SK-N-SH treated with all-trans-retinoic acid at 6 μM for 48 hours (cell line): Measurements from ENCODE around the gene ZNF692.

Experiments
- ATAC-seq: fragments of 200-7000 bp; cut with Tn5 transposase; 3 replicates; pipeline ENCODE4 v1.9.1; 2020; ENCODE audit warnings: mild to moderate bottlenecking, moderate library complexity
- ARNTL ChIP-seq: fragments of 450-650 bp; formaldehyde crosslinking; IDR thresholded peaks from 2 replicates; pipeline ENCODE4 v1.5.0; 2020; ENCODE audit warnings: low read depth, mild to moderate bottlenecking, moderate library complexity, borderline replicate concordance
- BACH2 ChIP-seq: fragments of 250-450 bp; sonication (Bioruptor Pico); IDR thresholded peaks from 2 replicates; pipeline ENCODE4 v1.9.0; 2021; ENCODE audit warnings: mild to moderate bottlenecking, borderline replicate concordance
- CREB5 ChIP-seq: fragments of 250-450 bp; sonication (Bioruptor Pico); IDR thresholded peaks from 2 replicates; pipeline ENCODE4 v1.5.1; 2020; ENCODE audit warnings: low read depth, mild to moderate bottlenecking, moderate library complexity
- CSDC2 ChIP-seq: fragments of 250-450 bp; sonication (Bioruptor Pico); IDR thresholded peaks from 2 replicates; pipeline ENCODE4 v1.5.0; 2020; ENCODE audit warnings: mild to moderate bottlenecking, moderate library complexity
- ESRRG ChIP-seq: fragments of 250-450 bp; sonication (Bioruptor Pico); IDR thresholded peaks from 2 replicates; pipeline ENCODE4 v1.6.1; 2021; ENCODE audit warnings: mild to moderate bottlenecking
- GLIS3 ChIP-seq: fragments of 250-450 bp; sonication (Bioruptor Pico); IDR thresholded peaks from 2 replicates; pipeline ENCODE4 v1.5.0; 2020; ENCODE audit warnings: mild to moderate bottlenecking, moderate library complexity
- ISL1 ChIP-seq: fragments of 250-450 bp; sonication (Bioruptor Pico); IDR thresholded peaks from 2 replicates; pipeline ENCODE4 v2.1.2; 2022; ENCODE audit warnings: mild to moderate bottlenecking, moderate library complexity
- OSR1 ChIP-seq: fragments of 250-450 bp; sonication (Bioruptor Pico); IDR thresholded peaks from 2 replicates; pipeline ENCODE4 v1.8.0; 2022; ENCODE audit warnings: moderate library complexity, mild to moderate bottlenecking, inconsistent platforms
- POU6F1 ChIP-seq: fragments of 250-450 bp; sonication (Bioruptor Pico); IDR thresholded peaks from 2 replicates; pipeline ENCODE4 v1.8.0; 2021; ENCODE audit warnings: low read depth, mild to moderate bottlenecking, moderate library complexity, borderline replicate concordance
- PPARA ChIP-seq: fragments of 250-450 bp; sonication (Bioruptor Pico); IDR thresholded peaks from 2 replicates; pipeline ENCODE4 v1.5.0; 2020; ENCODE audit warnings: mild to moderate bottlenecking, borderline replicate concordance
- RARB ChIP-seq: fragments of 250-450 bp; sonication (Bioruptor Pico); IDR thresholded peaks from 2 replicates; pipeline ENCODE4 v1.8.0; 2021; ENCODE audit warnings: mild to moderate bottlenecking, moderate library complexity
- TCF4 ChIP-seq: fragments of 250-450 bp; sonication (Bioruptor Pico); IDR thresholded peaks from 2 replicates; pipeline ENCODE4 v1.8.0; 2021; ENCODE audit warnings: mild to moderate bottlenecking, moderate library complexity, borderline replicate concordance
- TOX ChIP-seq: fragments of 250-450 bp; sonication (Bioruptor Pico); IDR thresholded peaks from 2 replicates; pipeline ENCODE4 v1.8.0; 2021; ENCODE audit warnings: mild to moderate bottlenecking, moderate library complexity, borderline replicate concordance
- TSHZ2 ChIP-seq: fragments of 250-450 bp; sonication (Bioruptor Pico); IDR thresholded peaks from 2 replicates; pipeline ENCODE4 v1.5.0; 2020; ENCODE audit warnings: mild to moderate bottlenecking, moderate library complexity
- ZC3H10 ChIP-seq: fragments of 250-450 bp; sonication (Bioruptor Pico); IDR thresholded peaks from 2 replicates; pipeline ENCODE4 v1.5.1; 2021; ENCODE audit warnings: mild to moderate bottlenecking, moderate library complexity
- ZFP30 ChIP-seq: fragments of 450-650 bp; formaldehyde crosslinking; IDR thresholded peaks from 2 replicates; pipeline ENCODE4 v1.5.0; 2022; ENCODE audit warnings: mild to moderate bottlenecking, moderate library complexity
- ZNF565 ChIP-seq: fragments of 450-650 bp; formaldehyde crosslinking; conservative IDR thresholded peaks from 2 replicates; pipeline ENCODE4 v1.5.0; 2020; ENCODE audit warnings: low read depth, mild to moderate bottlenecking, moderate library complexity
- ZNF70 ChIP-seq: fragments of 450-650 bp; formaldehyde crosslinking; IDR thresholded peaks from 2 replicates; pipeline ENCODE4 v1.5.0; 2020; ENCODE audit warnings: mild to moderate bottlenecking, moderate library complexity
- ZNF8 ChIP-seq: fragments of 450-650 bp; formaldehyde crosslinking; IDR thresholded peaks from 2 replicates; pipeline ENCODE4 v1.5.0; 2020; ENCODE audit warnings: mild to moderate bottlenecking, moderate library complexity
- TF ChIP-seq, protein P1 (sequence below): fragments of 250-450 bp; sonication (Bioruptor Pico); IDR thresholded peaks from 2 replicates; pipeline ENCODE4 v1.8.0; 2020; ENCODE audit warnings: mild to moderate bottlenecking, moderate library complexity, borderline replicate concordance
- TF ChIP-seq, protein P2 (sequence below): fragments of 250-450 bp; sonication (Bioruptor Pico); IDR thresholded peaks from 2 replicates; pipeline ENCODE4 v1.5.1; 2021; ENCODE audit warnings: mild to moderate bottlenecking, moderate library complexity

The ZNF692 gene

GRCh38 chr1:248825136-248825535 is 33.7 kb downstream of the ZNF692 start:
- no peak for ATAC-seq
- TF ChIP-seq, protein P1, sequence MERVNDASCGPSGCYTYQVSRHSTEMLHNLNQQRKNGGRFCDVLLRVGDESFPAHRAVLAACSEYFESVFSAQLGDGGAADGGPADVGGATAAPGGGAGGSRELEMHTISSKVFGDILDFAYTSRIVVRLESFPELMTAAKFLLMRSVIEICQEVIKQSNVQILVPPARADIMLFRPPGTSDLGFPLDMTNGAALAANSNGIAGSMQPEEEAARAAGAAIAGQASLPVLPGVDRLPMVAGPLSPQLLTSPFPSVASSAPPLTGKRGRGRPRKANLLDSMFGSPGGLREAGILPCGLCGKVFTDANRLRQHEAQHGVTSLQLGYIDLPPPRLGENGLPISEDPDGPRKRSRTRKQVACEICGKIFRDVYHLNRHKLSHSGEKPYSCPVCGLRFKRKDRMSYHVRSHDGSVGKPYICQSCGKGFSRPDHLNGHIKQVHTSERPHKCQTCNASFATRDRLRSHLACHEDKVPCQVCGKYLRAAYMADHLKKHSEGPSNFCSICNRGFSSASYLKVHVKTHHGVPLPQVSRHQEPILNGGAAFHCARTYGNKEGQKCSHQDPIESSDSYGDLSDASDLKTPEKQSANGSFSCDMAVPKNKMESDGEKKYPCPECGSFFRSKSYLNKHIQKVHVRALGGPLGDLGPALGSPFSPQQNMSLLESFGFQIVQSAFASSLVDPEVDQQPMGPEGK (CRISPR knock-in tag) = no peak
- TF ChIP-seq ZNF8 (CRISPR knock-in tag) = no peak
- TF ChIP-seq, protein P2, sequence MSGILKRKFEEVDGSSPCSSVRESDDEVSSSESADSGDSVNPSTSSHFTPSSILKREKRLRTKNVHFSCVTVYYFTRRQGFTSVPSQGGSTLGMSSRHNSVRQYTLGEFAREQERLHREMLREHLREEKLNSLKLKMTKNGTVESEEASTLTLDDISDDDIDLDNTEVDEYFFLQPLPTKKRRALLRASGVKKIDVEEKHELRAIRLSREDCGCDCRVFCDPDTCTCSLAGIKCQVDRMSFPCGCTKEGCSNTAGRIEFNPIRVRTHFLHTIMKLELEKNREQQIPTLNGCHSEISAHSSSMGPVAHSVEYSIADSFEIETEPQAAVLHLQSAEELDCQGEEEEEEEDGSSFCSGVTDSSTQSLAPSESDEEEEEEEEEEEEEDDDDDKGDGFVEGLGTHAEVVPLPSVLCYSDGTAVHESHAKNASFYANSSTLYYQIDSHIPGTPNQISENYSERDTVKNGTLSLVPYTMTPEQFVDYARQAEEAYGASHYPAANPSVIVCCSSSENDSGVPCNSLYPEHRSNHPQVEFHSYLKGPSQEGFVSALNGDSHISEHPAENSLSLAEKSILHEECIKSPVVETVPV (CRISPR knock-in tag) = no peak
- no peak for TF ChIP-seq ZC3H10 (CRISPR knock-in tag)
- TF ChIP-seq CSDC2 (CRISPR knock-in tag) = no peak
- no peak for TF ChIP-seq CREB5 (CRISPR knock-in tag)
- no peak for TF ChIP-seq TOX
- no peak for TF ChIP-seq ZNF70 (CRISPR knock-in tag)
- no peak for TF ChIP-seq ISL1 (CRISPR knock-in tag)
- no peak for TF ChIP-seq POU6F1 (CRISPR knock-in tag)
- no peak for TF ChIP-seq ARNTL (CRISPR knock-in tag)
- TF ChIP-seq, all 23 proteins: peak for 0

- no peak for ATAC-seq
- TF ChIP-seq BACH2 (CRISPR knock-in tag) (no peak), ZNF8 (CRISPR knock-in tag) (no peak), PPARA (CRISPR knock-in tag) (no peak), ZNF565 (CRISPR knock-in tag) (no peak), ARNTL (CRISPR knock-in tag) (no peak), RARB (no peak), OSR1 (CRISPR knock-in tag) (no peak), TOX (no peak), POU6F1 (CRISPR knock-in tag) (no peak), ZFP30 (CRISPR knock-in tag) (no peak), TCF4 (no peak), CREB5 (CRISPR knock-in tag) (no peak), ISL1 (CRISPR knock-in tag) (no peak), GLIS3 (CRISPR knock-in tag) (no peak), TSHZ2 (CRISPR knock-in tag) (no peak), ESRRG (CRISPR knock-in tag) (no peak), ZNF70 (CRISPR knock-in tag) (no peak), CSDC2 (CRISPR knock-in tag) (no peak)
- TF ChIP-seq, protein P2 (CRISPR knock-in tag) = no peak
- TF ChIP-seq, protein P1 (CRISPR knock-in tag) = no peak
Observed at GRCh38 chr1:248824701-248825100, 34.2 kb downstream of the ZNF692 start.
